Activated effector memory CD4-positive, alpha-beta T cell treated with Interleukin-2 at 50 U/mL for 16 hours (primary cell): Measurements from ENCODE around the gene KRTAP27-1.

ENCODE experiments used
- DNase-seq: peaks from one replicate; pipeline ENCODE4 v3.0.0-alpha.2; 2020

KRTAP27-1 gene

DNA sequence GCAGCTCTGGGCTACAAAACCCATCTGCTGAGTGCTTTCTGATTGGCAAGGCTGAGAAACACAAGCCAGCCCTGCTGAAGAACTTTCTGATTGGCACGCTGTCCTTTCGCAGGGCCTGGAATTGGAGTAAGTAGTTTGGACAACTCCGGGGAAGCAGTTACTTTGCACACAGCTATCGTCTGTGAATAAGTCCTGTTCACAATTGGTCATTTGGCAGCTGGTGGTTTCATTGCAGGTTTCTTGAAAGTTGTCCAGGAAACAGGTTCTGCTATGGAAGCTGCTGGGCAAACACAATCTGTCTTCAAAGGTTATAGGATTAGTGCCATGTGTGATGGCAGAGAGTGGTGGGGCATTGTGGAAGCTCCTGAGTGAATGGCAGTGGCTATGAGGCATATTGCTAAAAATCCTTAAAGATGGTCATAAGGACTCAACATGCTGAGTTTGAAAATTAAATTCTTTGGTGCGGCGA lies at the start of gene KRTAP27-1:
KRTAP27-1 (minus strand) TSS at position 419 of the 469 bp plus-strand sequence; CDS start at position 393, 26 bp downstream.
- DNase-seq, result no peak

DNA sequence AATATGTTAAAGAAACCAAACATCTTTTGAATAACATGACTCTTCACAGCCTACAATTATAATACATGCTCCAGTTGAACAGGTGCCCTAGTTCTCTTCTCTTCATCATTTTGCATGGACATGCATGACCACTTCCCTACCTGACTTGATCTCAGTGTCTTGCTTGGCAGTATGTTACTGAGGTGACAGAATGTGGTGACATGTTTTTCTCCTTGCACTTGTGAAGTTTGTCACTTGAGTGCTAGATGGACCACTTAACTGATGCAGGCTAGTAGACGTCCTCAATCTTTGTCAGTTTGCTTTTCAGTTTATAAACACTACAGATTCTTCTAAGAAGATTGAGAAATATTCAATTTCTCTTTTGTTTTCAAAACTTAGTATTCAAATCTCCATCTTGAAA lies 44.7 kb upstream of the KRTAP27-1 start:
- no peak for DNase-seq

DNA sequence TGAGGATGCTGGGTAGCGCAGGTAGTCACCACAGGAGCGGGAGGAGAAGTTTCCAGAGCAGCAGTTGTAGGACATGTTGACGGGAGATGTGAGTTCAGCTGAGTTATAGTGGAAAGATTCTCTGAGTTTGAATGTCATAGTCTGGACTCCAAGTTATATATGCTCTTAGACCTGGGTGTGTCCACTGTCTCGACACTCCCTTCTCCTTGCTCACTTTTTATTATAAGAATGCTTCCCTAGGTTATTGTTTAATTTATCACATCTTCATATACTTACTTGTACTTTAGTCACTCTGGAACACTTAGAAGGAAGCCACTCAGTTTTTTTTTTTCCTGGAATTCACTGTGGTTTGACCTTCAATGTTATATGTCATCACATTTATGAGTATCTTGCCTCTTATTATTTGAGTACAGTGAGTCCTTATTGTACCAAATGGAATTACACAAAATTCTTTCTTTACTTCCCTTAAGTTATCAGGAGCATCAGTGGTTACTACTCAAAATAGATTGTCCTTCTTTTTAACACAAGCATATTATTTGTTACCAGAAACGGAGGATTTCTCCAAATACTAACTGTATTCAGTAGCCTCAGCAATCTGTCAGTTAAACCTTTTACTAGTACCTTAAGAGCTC lies 34.8 kb upstream of the KRTAP27-1 start, which contains the start of gene KRTAP13-2:
KRTAP13-2 (minus strand) TSS at position 133 of the 632 bp plus-strand sequence; CDS start at position 75, 58 bp downstream.
- no peak for DNase-seq

GRCh38 chr21:30355906-30356305 lies 18.4 kb upstream of the KRTAP27-1 start:
- DNase-seq, result no peak

DNA sequence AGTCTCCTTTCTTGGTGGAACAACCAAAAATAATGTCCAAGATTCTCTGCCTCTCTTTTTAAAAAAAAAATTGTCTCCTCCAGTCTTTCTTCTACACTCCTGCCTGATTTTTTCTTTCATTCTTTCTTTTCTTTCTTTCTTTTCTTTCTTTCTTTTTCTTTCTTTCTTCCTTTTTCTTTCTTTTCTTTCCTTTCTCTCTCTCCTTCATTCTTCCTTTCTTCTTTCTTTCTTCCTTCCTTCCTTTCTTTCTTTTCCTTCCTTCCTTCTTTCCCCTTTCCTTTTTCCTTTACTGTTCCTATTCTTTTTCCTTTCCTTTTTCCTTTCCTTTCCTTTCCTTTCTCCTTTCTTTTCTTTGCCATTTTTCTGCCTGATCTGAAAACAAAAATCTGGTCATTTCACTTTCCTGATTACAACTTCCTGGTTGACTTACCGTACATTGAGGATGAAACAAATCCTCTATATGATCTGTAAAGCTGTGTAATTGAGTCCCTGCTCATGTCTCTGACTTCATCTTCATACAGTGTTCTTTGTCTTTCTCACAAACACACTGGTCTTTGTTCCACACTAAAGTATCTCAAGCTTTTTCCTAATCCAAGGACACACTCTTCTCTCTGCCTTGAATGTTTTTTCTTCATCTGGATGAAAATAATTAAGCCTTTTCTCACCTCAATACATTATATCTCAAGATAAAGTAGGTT lies 17.0 kb upstream of the KRTAP27-1 start:
- no peak for DNase-seq

DNA sequence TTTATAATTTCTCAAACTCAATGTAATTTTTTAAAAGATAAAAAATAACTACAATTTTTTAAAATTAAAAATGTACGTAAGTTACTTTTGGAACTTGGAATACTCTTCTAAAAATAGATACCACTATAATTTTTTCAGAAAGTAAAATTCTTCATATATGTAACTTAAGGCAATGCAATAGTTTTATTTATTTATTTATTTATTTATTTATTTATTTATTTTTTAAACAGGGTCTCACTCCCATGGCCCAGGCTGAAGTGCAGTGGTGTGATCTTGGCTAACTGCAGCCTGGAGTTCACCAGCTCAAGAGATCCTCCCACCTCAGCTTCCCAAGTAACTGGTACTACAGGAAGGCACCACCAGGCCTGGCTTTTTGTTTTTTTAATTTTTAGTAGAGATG lies 14.0 kb upstream of the KRTAP27-1 start:
- DNase-seq, result no peak

DNA sequence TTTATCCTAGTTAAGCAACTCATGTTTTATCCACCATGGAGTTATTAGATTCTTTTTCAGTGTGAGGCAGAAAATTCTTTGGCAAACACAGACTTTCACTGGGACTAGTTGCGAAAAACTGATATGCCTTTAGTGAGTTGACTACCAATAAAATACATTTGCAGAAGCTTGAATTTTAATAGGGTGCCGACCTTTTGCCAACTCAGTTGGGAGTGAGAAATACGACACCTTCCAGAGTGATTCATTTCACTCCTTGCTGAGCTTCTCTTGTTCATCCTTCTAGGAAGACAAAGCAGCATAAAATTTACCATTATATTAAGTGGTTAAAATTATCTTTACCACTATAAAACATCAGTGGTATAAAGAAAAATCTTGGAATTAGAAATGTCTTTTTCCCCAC lies 12.1 kb upstream of the KRTAP27-1 start:
- DNase-seq, result no peak

DNA sequence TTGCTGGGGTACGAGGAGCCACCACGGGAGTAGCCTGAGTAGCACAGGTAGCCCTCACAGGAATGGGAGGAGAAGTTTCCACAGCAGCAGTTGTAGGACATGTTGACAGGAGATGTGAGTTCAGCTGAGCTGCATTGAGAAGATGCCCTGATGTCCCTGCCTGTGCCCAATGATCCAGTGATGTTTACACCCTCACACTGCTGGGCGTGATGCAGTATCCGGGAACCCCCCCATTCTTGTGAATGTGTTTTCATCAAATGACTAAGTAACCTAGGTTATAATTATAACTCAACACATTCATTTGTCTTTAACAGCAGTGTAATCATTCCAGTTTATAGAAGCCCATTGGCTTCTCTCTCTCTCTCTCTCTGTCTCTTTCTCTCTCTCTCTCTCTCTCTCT lies 11.0 kb upstream of the KRTAP27-1 start, which contains the start of gene KRTAP23-1:
KRTAP23-1 (minus strand) TSS at position 101 of the 400 bp plus-strand sequence; CDS start at position 101, 0 bp downstream.
- no peak for DNase-seq

DNA sequence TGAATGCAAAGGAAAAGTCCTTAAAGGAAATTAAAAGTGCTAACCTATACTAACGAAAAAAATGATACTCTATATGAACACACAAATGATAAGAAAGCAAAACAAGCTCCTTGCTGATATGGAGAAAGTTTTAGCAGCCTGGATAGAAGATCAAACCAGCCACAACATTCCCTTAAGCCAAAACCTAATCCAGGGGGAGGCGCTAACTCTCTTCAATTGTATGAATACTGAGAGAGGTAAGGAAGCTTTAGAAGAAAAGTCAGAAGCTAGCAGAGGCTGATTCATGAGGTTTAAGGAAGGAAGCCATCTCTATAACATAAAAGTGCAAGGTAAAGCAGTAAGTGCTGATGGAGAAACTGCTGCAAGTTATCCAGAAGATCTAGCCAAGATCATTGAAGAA lies 7.5 kb upstream of the KRTAP27-1 start:
- no peak for DNase-seq

DNA sequence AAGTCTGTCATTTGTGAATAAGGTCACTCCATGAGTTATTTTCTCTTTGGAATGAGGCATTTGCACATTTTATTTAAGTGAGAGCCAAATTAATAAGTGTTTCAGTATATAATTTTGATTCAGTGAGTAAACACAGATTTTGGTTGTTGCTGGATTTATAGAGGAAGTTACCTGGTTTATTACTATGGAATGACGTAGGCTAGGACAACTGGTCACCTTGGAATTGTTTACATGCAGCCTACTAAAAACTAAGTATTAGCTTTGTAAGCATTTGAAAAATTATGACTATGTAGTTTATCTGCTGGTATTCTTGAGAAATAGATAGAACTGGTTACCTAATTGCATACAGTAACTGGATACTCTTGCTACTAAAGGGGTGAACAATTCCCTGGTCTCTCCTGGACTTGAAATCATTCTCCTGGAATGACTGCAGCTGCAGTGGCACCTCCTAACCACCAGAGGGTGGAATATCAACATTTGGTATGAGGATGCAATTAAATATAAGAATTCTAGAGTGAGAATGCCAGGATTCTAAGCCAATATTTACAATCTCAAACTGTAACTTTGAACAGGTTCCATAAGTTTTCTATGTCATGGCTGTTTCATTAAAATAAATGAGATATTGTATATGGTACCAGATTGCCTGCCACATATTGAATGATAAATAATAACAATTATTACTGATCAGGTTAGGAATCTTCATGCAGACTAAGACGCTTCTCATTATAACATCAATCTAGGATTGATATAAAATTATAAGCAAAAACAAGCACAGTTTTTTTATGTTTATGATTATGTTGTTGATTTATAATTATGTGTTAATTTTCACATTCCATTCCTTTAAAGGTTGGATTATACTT lies 3.5 kb upstream of the KRTAP27-1 start:
- DNase-seq, result no peak

- no peak for DNase-seq
These were observed 1.2 kb upstream of the KRTAP27-1 start for GRCh38 chr21:30338717-30339116.

GRCh38 chr21:30337772-30338171 lies 278 bp upstream of the KRTAP27-1 start:
- no peak for DNase-seq

DNA sequence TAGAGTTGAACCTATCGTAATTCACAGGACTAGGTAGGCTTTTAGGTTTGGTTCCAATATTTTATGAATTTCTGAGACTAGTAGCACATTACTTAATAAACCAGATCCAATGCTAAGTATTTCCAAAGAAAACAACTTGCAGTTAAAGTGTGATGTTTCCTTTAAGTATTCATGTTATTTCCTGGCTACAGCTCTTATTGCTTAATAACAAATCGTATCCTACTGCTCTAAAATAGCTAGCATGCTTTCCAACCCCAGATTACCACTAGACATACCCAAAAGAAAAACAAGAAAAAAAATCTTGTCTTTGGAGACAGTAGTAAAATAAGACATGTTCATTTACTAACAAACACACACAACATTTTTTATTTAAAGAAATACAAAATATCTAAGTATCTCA lies 898 bp downstream of the KRTAP27-1 start:
- DNase-seq, result no peak

- DNase-seq, result no peak
These were observed 3.8 kb downstream of the KRTAP27-1 start for GRCh38 chr21:30333736-30334135.

GRCh38 chr21:30332681-30333080 lies 4.8 kb downstream of the KRTAP27-1 start:
- no peak for DNase-seq

- no peak for DNase-seq
These were observed 8.2 kb downstream of the KRTAP27-1 start for GRCh38 chr21:30329203-30329875.

DNA sequence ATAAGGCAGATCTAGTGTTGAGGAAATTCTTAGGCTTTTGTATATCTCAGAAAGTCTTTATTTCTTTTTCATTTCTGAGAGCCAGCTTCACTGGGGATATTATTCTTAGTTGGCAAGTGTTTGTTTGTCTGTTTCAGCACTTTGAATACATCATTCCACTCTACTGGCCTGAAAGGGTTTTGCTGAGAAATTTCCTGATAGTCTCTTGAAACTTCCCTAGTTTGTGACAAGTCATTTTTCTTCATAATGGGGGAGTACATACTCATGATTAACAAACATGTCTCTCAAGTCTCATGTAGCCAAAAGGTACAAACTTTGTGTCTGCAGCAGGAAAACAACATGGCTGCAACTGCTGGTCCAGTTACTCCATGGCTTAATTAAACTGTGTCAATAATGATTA lies 11.1 kb downstream of the KRTAP27-1 start:
- no peak for DNase-seq

GRCh38 chr21:30320215-30320614 lies 17.3 kb downstream of the KRTAP27-1 start, which contains the start of gene KRTAP26-1:
Gene KRTAP26-1, minus strand, starts transcription at chr21:30320315. Its CDS starts 280 bp downstream, at chr21:30320035.
- DNase-seq, result no peak

DNA sequence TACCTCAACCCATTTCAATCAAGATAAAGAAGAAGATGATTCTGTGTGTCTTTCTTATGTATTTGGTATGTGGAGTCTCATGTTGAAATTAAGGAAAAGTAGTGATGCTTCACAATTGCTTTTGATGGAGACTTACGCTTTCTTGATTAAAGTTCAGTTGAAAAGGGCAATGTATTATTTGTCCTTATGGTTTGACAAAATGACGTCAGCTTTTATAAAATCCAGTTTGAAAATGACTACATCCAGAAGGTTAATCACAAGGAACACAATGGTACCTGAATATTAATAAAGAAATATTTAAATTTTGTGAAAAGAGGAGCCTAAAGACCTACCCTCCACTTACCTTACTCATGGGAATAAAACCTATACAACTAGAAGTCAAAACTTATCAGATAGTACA lies 21.8 kb downstream of the KRTAP27-1 start:
- DNase-seq, result no peak

DNA sequence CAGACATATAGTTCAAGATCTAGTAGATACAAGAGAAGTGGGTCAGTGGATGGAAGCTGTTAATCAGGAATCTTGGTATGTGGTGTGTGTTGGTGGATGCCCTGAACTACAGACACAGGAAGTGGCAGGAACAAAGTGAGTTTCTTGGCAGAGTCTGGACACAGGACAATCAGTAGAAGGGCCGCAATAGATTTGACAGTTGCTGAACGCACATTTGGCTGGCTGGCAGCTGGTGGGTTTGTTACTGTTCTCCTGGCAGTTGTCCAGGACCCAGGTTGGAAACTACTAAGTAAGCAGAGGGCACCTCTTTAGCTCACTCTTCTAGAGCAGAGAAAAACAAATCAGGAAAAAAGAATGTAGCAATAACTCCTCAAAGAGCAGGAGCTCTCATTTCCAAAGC lies 30.6 kb downstream of the KRTAP27-1 start:
- DNase-seq, result no peak

DNA sequence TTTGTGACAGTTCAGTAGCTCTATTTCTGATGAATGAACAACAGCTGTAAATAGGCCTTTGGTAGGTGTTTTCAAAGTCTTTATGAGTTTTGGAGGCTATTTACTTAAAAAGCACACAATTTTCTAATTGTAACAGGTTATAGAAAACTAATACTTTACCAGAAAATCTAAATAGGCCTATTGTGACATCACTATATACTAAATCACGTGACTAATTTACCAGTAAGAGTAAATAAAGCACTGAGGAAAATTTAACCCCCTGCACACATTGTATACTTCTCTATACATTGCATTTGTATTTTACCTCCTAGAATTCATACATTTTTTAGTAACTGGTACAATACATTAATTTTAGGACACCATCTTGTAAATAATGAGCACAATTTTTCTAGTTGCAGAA lies 32.4 kb downstream of the KRTAP27-1 start:
- DNase-seq, result no peak

- DNase-seq, result no peak
These were observed 48.3 kb downstream of the KRTAP27-1 start, which contains the start of gene KRTAP25-1 for GRCh38 chr21:30289215-30289614. Gene KRTAP25-1, minus strand, starts transcription at chr21:30289514. Its CDS starts 24 bp downstream, at chr21:30289490.
